Loucy (cell line): Measurements from ENCODE around the gene UBAC2.

Experiments used
- EZH2phosphoT487 ChIP-seq: fragments of 200-600 bp; IDR thresholded peaks from 2 replicates; pipeline ENCODE4 v1.6.1; 2018; ENCODE audit warnings: antibody characterized with exemption, mild to moderate bottlenecking, moderate library complexity, borderline replicate concordance
- TF ChIP-seq, protein P1 (sequence below): fragments of 200-600 bp; sonication (generic); conservative IDR thresholded peaks from 2 replicates; pipeline ENCODE4 v1.5.1; 2014; ENCODE audit warnings: mild to moderate bottlenecking, antibody characterized with exemption, low read length

DNA sequence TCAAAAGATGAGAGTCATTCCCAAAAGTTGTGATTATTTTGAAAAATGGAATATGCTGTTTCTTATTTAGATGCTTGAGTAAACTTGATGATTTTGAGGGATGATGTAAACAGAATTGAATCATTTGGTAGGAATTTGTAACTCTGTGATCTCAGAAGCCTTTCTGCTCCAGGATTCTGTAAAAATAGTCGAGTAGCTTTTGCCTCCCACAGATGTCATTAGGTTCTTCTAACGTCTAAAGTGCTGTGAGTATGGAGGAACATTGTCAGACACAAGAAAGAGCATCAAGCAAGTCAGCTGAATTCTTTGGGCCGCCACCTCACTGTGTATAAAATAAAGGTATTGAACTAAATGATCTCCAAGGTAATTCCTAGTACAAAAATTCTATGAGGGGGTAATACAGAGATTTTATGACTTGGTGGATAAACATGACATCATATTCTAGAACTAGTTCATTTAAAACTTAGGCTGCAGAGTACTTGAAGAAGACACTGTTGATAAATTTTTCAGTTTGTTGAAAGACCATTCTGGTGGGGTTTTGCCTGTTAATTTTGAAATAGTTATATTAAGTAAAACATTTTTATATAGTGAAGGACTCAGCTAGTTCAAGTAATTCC, 107.9 kb downstream of the UBAC2 start:
- TF ChIP-seq, protein P1, sequence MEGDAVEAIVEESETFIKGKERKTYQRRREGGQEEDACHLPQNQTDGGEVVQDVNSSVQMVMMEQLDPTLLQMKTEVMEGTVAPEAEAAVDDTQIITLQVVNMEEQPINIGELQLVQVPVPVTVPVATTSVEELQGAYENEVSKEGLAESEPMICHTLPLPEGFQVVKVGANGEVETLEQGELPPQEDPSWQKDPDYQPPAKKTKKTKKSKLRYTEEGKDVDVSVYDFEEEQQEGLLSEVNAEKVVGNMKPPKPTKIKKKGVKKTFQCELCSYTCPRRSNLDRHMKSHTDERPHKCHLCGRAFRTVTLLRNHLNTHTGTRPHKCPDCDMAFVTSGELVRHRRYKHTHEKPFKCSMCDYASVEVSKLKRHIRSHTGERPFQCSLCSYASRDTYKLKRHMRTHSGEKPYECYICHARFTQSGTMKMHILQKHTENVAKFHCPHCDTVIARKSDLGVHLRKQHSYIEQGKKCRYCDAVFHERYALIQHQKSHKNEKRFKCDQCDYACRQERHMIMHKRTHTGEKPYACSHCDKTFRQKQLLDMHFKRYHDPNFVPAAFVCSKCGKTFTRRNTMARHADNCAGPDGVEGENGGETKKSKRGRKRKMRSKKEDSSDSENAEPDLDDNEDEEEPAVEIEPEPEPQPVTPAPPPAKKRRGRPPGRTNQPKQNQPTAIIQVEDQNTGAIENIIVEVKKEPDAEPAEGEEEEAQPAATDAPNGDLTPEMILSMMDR: no peak
- TF ChIP-seq EZH2phosphoT487: no peak
